ENCODE data around the gene PLEKHG4.

The PLEKHG4 gene

GRCh38 chr16:67305216-67306071, 26.1 kb downstream of the PLEKHG4 start:
- H3K4me3 ChIP-seq (ENCODE audit: low read depth, low read length), result no peak overlapping the region
- TF ChIP-seq CTCF (IDR thresholded peaks at IDR 0.05; ENCODE audit: low read depth, low read length), result no peak

GRCh38 chr16:67310561-67310960, 31.2 kb downstream of the PLEKHG4 start:
- TF ChIP-seq CTCF (IDR thresholded peaks at IDR 0.05; ENCODE audit: low read depth, low read length), result no peak
- no peak overlapping the region for H3K4me3 ChIP-seq (ENCODE audit: low read depth, low read length)

GRCh38 chr16:67311607-67312488, 32.5 kb downstream of the PLEKHG4 start:
- no peak for TF ChIP-seq CTCF (IDR thresholded peaks at IDR 0.05; ENCODE audit: low read depth, low read length)
- no peak overlapping the region for H3K4me3 ChIP-seq (ENCODE audit: low read depth, low read length)

- TF ChIP-seq CTCF (IDR thresholded peaks at IDR 0.05; ENCODE audit: low read depth, low read length), result no peak
- no peak overlapping the region for H3K4me3 ChIP-seq (ENCODE audit: low read depth, low read length)
Observed at GRCh38 chr16:67312719-67313118, 33.4 kb downstream of the PLEKHG4 start.

GRCh38 chr16:67317853-67318252, 38.5 kb downstream of the PLEKHG4 start:
- H3K4me3 ChIP-seq (ENCODE audit: low read depth, low read length), result no peak overlapping the region
- TF ChIP-seq CTCF (IDR thresholded peaks at IDR 0.05; ENCODE audit: low read depth, low read length), result no peak

- H3K4me3 ChIP-seq (ENCODE audit: low read depth, low read length), result peak overlapping the region; percentile 53
- TF ChIP-seq CTCF (IDR thresholded peaks at IDR 0.05; ENCODE audit: low read depth, low read length), result no peak
Observed at GRCh38 chr16:67326115-67326471, 46.8 kb downstream of the PLEKHG4 start.
